OCI-LY1 (cell line): ENCODE data around the gene TRPM3.

ENCODE experiments used
- H2AFZ ChIP-seq: fragments of 200-600 bp; sonication (generic), shearing (Covaris generic); 2 replicates; pipeline ENCODE4 v1.6.0; 2014; ENCODE audit warnings: antibody characterized with exemption, mild to moderate bottlenecking, low read length
- H3F3A ChIP-seq: fragments of 200-600 bp; sonication (generic), shearing (Covaris generic); 2 replicates; pipeline ENCODE4 v1.6.0; 2014; ENCODE audit warnings: mild to moderate bottlenecking, antibody characterized with exemption, low read length, moderate library complexity; ENCODE audit not compliant: insufficient read depth
- H3K27ac ChIP-seq: fragments of 200-600 bp; sonication (generic); 2 replicates; pipeline ENCODE4 v1.5.1; 2014; ENCODE audit warnings: low read length, mixed run types, mild to moderate bottlenecking, low read depth; ENCODE audit not compliant: poor library complexity, severe bottlenecking
- H3K27me3 ChIP-seq: fragments of 200-600 bp; sonication (generic); 2 replicates; pipeline ENCODE4 v1.6.0; 2014; ENCODE audit warnings: antibody characterized with exemption, mild to moderate bottlenecking, low read length, moderate library complexity; ENCODE audit not compliant: insufficient read depth
- H3K36me3 ChIP-seq: fragments of 200-600 bp; sonication (generic); 2 replicates; pipeline ENCODE4 v1.6.1; 2014; ENCODE audit warnings: mild to moderate bottlenecking, antibody characterized with exemption, low read length, moderate library complexity, mixed read lengths; ENCODE audit not compliant: insufficient read depth
- H3K4me1 ChIP-seq: fragments of 200-600 bp; sonication (generic); 2 replicates; pipeline ENCODE4 v1.5.1; 2014; ENCODE audit warnings: mild to moderate bottlenecking, low read length, moderate library complexity; ENCODE audit not compliant: insufficient read depth, severe bottlenecking
- H3K4me2 ChIP-seq: fragments of 200-600 bp; sonication (generic), shearing (Covaris generic); 2 replicates; pipeline ENCODE4 v1.6.1; 2014; ENCODE audit warnings: low read length
- H3K4me3 ChIP-seq: fragments of 200-600 bp; sonication (generic); 2 replicates; pipeline ENCODE4 v1.5.1; 2014; ENCODE audit warnings: low read length, low read depth, mild to moderate bottlenecking, mixed read lengths; ENCODE audit not compliant: poor library complexity, severe bottlenecking
- H3K79me2 ChIP-seq: fragments of 200-600 bp; shearing (Covaris generic); 2 replicates; pipeline ENCODE4 v1.6.1; 2016; ENCODE audit warnings: mixed run types, low read length, mixed read lengths; ENCODE audit not compliant: insufficient read depth
- H3K9ac ChIP-seq: fragments of 200-600 bp; sonication (generic), shearing (Covaris generic); 2 replicates; pipeline ENCODE4 v1.6.1; 2014; ENCODE audit warnings: mild to moderate bottlenecking, low read length, mixed read lengths
- H3K9me2 ChIP-seq: fragments of 200-600 bp; sonication (generic), shearing (Covaris generic); 2 replicates; pipeline ENCODE4 v1.6.1; 2014; ENCODE audit warnings: low read depth, mild to moderate bottlenecking, low read length, mixed read lengths
- H3K9me3 ChIP-seq: fragments of 200-600 bp; shearing (Covaris generic); 2 replicates; pipeline ENCODE4 v1.6.1; 2014; ENCODE audit warnings: low read length, mixed read lengths
- H4K20me1 ChIP-seq: fragments of 200-600 bp; sonication (generic), shearing (Covaris generic); 2 replicates; pipeline ENCODE4 v1.6.0; 2016; ENCODE audit warnings: mild to moderate bottlenecking, low read length; ENCODE audit not compliant: insufficient read depth
- EZH2 ChIP-seq: fragments of 200-600 bp; sonication (generic), shearing (Covaris generic); IDR thresholded peaks from 2 replicates; pipeline ENCODE4 v1.8.0; 2017; ENCODE audit warnings: borderline replicate concordance, mixed run types, mild to moderate bottlenecking, antibody characterized with exemption, low read length, moderate library complexity, mixed read lengths
- TF ChIP-seq, protein P1 (sequence below): fragments of 200-600 bp; sonication (generic), shearing (Covaris generic); IDR thresholded peaks from 2 replicates; pipeline ENCODE4 v1.5.1; 2017; ENCODE audit warnings: mild to moderate bottlenecking, antibody characterized with exemption, low read length, moderate library complexity, mixed read lengths

Gene TRPM3

DNA sequence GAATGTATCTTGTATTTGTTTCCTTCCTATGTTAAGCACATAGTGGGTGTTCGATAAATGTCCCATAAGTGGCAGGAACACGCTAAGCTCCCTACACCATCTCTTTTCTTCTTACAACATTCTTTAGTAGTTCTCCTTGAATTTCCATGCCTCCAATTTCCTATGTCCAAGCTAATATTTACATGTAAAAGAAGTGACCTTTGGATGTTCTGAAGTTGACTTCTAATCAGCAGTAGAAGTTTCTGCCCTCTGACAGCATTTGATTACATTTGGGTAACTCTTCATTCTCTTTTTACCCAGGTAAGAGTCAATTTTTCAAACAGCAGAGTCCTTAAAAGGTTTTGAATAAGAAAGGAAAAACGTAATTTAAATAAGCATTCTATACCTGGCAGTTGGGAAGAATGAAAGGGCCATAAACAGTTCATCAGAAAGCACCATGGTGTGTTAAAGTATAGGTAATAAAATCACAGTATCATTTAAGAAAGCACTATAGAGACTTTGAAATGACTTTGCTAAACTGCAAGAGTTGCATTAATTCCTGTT is 78.9 kb downstream of the TRPM3 start:
- H2AFZ ChIP-seq: no peak overlapping the region
- no peaks in the 10 kb centered on the region for H3F3A ChIP-seq
- H3K4me2 ChIP-seq: no peak overlapping the region
- no peaks in the 10 kb centered on the region for H3K79me2 ChIP-seq
- TF ChIP-seq, protein P1, sequence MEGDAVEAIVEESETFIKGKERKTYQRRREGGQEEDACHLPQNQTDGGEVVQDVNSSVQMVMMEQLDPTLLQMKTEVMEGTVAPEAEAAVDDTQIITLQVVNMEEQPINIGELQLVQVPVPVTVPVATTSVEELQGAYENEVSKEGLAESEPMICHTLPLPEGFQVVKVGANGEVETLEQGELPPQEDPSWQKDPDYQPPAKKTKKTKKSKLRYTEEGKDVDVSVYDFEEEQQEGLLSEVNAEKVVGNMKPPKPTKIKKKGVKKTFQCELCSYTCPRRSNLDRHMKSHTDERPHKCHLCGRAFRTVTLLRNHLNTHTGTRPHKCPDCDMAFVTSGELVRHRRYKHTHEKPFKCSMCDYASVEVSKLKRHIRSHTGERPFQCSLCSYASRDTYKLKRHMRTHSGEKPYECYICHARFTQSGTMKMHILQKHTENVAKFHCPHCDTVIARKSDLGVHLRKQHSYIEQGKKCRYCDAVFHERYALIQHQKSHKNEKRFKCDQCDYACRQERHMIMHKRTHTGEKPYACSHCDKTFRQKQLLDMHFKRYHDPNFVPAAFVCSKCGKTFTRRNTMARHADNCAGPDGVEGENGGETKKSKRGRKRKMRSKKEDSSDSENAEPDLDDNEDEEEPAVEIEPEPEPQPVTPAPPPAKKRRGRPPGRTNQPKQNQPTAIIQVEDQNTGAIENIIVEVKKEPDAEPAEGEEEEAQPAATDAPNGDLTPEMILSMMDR: no peak
- no peak for TF ChIP-seq EZH2
- H3K36me3 ChIP-seq: no peaks in the 10 kb centered on the region
- H3K4me3 ChIP-seq: no peak overlapping the region
- H3K9me2 ChIP-seq: no peaks in the 10 kb centered on the region
- no peak overlapping the region for H3K9ac ChIP-seq
- H3K4me1 ChIP-seq: no peaks in the 10 kb centered on the region
- no peaks in the 10 kb centered on the region for H3K27me3 ChIP-seq
- no peak overlapping the region for H3K27ac ChIP-seq
- no peaks in the 10 kb centered on the region for H3K9me3 ChIP-seq
- H4K20me1 ChIP-seq: no peaks in the 10 kb centered on the region

DNA sequence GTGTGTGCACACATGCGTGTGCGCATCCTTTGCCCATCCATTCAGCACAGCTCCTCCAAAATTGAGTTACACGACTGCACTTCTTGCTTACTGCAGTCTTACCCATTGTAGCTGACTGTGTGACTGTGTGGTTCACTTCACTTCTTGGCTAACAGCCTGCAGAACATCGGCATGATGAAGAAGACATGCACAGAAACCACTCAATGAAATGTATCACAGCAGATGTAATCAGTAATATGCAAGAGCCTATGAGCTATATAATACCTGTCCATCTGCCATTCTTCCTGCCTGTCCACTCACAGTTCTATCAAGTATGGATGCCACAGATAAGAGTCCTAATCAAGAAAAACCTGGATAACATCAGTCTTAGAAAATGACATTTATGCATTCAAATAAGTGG is 83.9 kb downstream of the TRPM3 start:
- Histone ChIP-seq H3K79me2 (no peaks in the 10 kb centered on the region), H3K36me3 (no peaks in the 10 kb centered on the region), H3K4me2 (no peak overlapping the region), H3K27me3 (no peaks in the 10 kb centered on the region), H3K9me2 (no peaks in the 10 kb centered on the region), H3K27ac (no peak overlapping the region), H3K9me3 (no peaks in the 10 kb centered on the region), H3F3A (no peaks in the 10 kb centered on the region), H2AFZ (no peak overlapping the region), H3K9ac (no peak overlapping the region), H3K4me1 (no peaks in the 10 kb centered on the region), H3K4me3 (no peak overlapping the region), H4K20me1 (no peaks in the 10 kb centered on the region)
- TF ChIP-seq, protein P1: no peak
- TF ChIP-seq EZH2: no peak

DNA sequence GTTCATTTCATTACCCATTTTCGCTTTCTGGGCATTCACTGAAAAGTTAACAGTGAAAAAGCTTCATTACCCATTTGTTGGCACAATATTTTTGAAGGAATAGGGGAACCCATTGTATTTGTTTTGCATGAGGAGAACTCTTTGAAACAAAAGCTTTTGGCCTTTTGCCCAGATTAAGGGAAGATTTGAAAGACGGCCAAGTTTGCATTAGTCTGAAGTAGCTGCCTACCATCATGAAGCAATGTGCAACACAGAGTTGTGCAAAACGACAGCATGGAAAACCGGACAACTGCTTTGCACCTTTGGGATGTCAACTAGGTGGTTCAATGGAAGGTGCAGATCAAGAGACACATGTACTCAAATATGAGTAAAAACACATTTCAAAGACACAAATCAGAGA is 84.9 kb downstream of the TRPM3 start:
- H3K9me2 ChIP-seq: no peaks in the 10 kb centered on the region
- H2AFZ ChIP-seq: no peak overlapping the region
- H3K27ac ChIP-seq: no peak overlapping the region
- no peaks in the 10 kb centered on the region for H3K4me1 ChIP-seq
- no peaks in the 10 kb centered on the region for H3K79me2 ChIP-seq
- no peaks in the 10 kb centered on the region for H4K20me1 ChIP-seq
- H3K4me3 ChIP-seq: no peak overlapping the region
- H3K9ac ChIP-seq: no peak overlapping the region
- H3K9me3 ChIP-seq: no peaks in the 10 kb centered on the region
- H3K36me3 ChIP-seq: no peaks in the 10 kb centered on the region
- TF ChIP-seq, protein P1: no peak
- no peak for TF ChIP-seq EZH2
- H3K27me3 ChIP-seq: no peaks in the 10 kb centered on the region
- H3F3A ChIP-seq: no peaks in the 10 kb centered on the region
- H3K4me2 ChIP-seq: no peak overlapping the region
